B cell (primary cell): Measurements from ENCODE around the gene DNM2. TPM values are rescaled to one million over a fixed set of nuclear protein-coding genes. Genes with fewer than 3 reads are reported as not detected.

Experiments used
- ATAC-seq: fragments of 200-7000 bp; cut with Tn5 transposase; one replicate; pipeline ENCODE4 v1.10.0; 2021; ENCODE audit warnings: low read depth, mild to moderate bottlenecking, moderate number of reproducible peaks, moderate library complexity
- CTCF ChIA-PET: fragments of 350-600 bp; sonication (Branson Sonifier 250); formaldehyde crosslinking; loops from one replicate; lab custom pipeline; 2021; ENCODE audit warnings: antibody characterized with exemption, inconsistent platforms; lab: Charles Lee
- POLR2A ChIA-PET: fragments of 350-600 bp; sonication (Branson Sonifier 250); formaldehyde crosslinking; loops from one replicate; lab custom pipeline; 2021; ENCODE audit warnings: antibody characterized with exemption; lab: Charles Lee
- DNase-seq: peaks from one replicate; pipeline ENCODE4 v3.0.0; 2013
- H2AFZ ChIP-seq: 2 replicates; pipeline ENCODE4 v1.6.1; 2012; ENCODE audit warnings: mild to moderate bottlenecking, low read depth, low read length; ENCODE audit not compliant: insufficient read depth, poor library complexity, severe bottlenecking
- H3K27ac ChIP-seq, 2 donors: 1 replicate in 1 of 2; 2 replicates in 1 of 2; pipeline ENCODE4 v1.5.1; 2012 to 2013; ENCODE audit warnings: low read length in 2 of 2, mild to moderate bottlenecking in 2 of 2, moderate library complexity in 1 of 2
- H3K27me3 ChIP-seq, 4 experiments: fragments of 200-600 bp in 1 of 4; sonication (generic) in 1 of 4; replicated peaks in 1 of 4; 1 replicate in 2 of 4; 2 replicates in 2 of 4; pipeline versions ENCODE4 v1.6.1 to v1.7.0; 2013 to 2016; ENCODE audit warnings: low read length in 3 of 4, mild to moderate bottlenecking in 2 of 4, mixed read lengths in 1 of 4, moderate library complexity in 1 of 4; ENCODE audit not compliant: insufficient read depth in 4 of 4, control insufficient read depth in 3 of 4; ENCODE audit errors: control extremely low read depth in 1 of 4
- H3K36me3 ChIP-seq, 2 experiments: replicated peaks in 1 of 2; 1 replicate in 1 of 2; 2 replicates in 1 of 2; pipeline versions ENCODE4 v1.6.1 to v1.7.1; 2013; ENCODE audit warnings: low read length in 1 of 2; ENCODE audit not compliant: insufficient read depth in 2 of 2, control insufficient read depth in 1 of 2; ENCODE audit errors: control extremely low read depth in 1 of 2, extremely low read depth in 1 of 2
- H3K4me1 ChIP-seq, 2 donors: fragments of 200-600 bp in 1 of 2; sonication (generic) in 1 of 2; 1 replicate in 1 of 2; 2 replicates in 1 of 2; pipeline versions ENCODE4 v1.5.1 to v1.6.1; 2013 to 2017; ENCODE audit warnings: low read length in 2 of 2; ENCODE audit not compliant: control insufficient read depth in 2 of 2, insufficient read depth in 2 of 2
- H3K4me2 ChIP-seq: replicated peaks from 2 replicates; pipeline ENCODE3; 2012; ENCODE audit warnings: mild to moderate bottlenecking, low read depth, low read length; ENCODE audit not compliant: poor library complexity, severe bottlenecking
- H3K4me3 ChIP-seq, 5 experiments: fragments of 200-600 bp in 1 of 5; sonication (generic) in 1 of 5; 1 replicate in 3 of 5; 2 replicates in 2 of 5; pipeline versions ENCODE4 v1.5.1 to v1.7.0; 2011 to 2016; ENCODE audit warnings: low read length in 4 of 5, mild to moderate bottlenecking in 4 of 5, low read depth in 2 of 5, control low read depth in 1 of 5, moderate library complexity in 1 of 5; ENCODE audit not compliant: insufficient read depth in 1 of 5; ENCODE audit errors: control extremely low read depth in 1 of 5, extremely low read depth in 1 of 5
- H3K79me2 ChIP-seq: fragments of 200-600 bp; sonication (generic); one replicate; pipeline ENCODE4 v1.6.0; 2016; ENCODE audit warnings: low read length; ENCODE audit not compliant: control insufficient read depth, insufficient read depth
- H3K9ac ChIP-seq: fragments of 200-600 bp; sonication (generic); 2 replicates; pipeline ENCODE4 v1.6.1; 2017; ENCODE audit warnings: mild to moderate bottlenecking, low read length, moderate library complexity
- H3K9me3 ChIP-seq, 3 donors: one replicate each; pipeline versions ENCODE4 v1.6.1 to v1.7.1; 2013; ENCODE audit warnings: low read length in 2 of 3; ENCODE audit not compliant: control insufficient read depth in 2 of 3, insufficient read depth in 1 of 3; ENCODE audit errors: control extremely low read depth in 1 of 3
- H4K20me1 ChIP-seq: 2 replicates; pipeline ENCODE4 v1.6.0; 2012; ENCODE audit warnings: mild to moderate bottlenecking, low read length; ENCODE audit not compliant: insufficient read depth, control insufficient read depth, poor library complexity, severe bottlenecking
- H3K27ac Mint-ChIP-seq: one replicate; pipeline ENCODE4 v1.8.0; 2021; ENCODE audit warnings: mixed read lengths
- H3K27me3 Mint-ChIP-seq: one replicate; pipeline ENCODE4 v1.8.0; 2021; ENCODE audit warnings: mixed read lengths
- H3K4me1 Mint-ChIP-seq: one replicate; pipeline ENCODE4 v1.8.0; 2021; ENCODE audit warnings: mixed read lengths
- H3K4me3 Mint-ChIP-seq: one replicate; pipeline ENCODE4 v1.8.0; 2021; ENCODE audit warnings: mixed read lengths
- H3K9me3 Mint-ChIP-seq: one replicate; pipeline ENCODE4 v1.8.0; 2022; ENCODE audit warnings: mixed read lengths; ENCODE audit not compliant: insufficient read depth
- CTCF ChIP-seq: fragments of 200-600 bp; IDR thresholded peaks from one replicate; pipeline ENCODE4 v1.8.0; 2022; ENCODE audit warnings: antibody characterized with exemption, mild to moderate bottlenecking
- EZH2 ChIP-seq: IDR thresholded peaks from 2 replicates; pipeline ENCODE4 v1.6.1; 2012; ENCODE audit warnings: borderline replicate concordance, low read depth, mild to moderate bottlenecking, moderate library complexity, low read length; ENCODE audit not compliant: insufficient read depth, poor library complexity, severe bottlenecking
- WGBS: methylation state at CpG from one replicate; pipeline ENCODE4 v1.1.5; 2013; ENCODE audit warnings: missing lambda C conversion rate; ENCODE audit not compliant: insufficient coverage; 5-methylcytosine and 5-hydroxymethylcytosine counted together
- intact Hi-C: fragments of 100-400 bp; cut with micrococcal nuclease; formaldehyde crosslinking; loops from one replicate; pipeline ENCODE4 v1.10.0; 2022
- polyA plus RNA-seq: library from polyadenylated mRNA; depleted of rRNA; stranded (reverse); fragments of >200 nt; gene quantifications from 2 replicates; pipeline ENCODE4 v1.2.3, GENCODE V29; 2012
- total RNA-seq, 2 donors: library from RNA; stranded (reverse); fragments of 120-200 nt in 1 of 2; gene quantifications; 1 replicate in 1 of 2; 2 replicates in 1 of 2; pipeline versions ENCODE4 v1.2.3 to v1.2.4, GENCODE V29; 2013 to 2022

The DNM2 gene
- total and polyA plus RNA-seq, 2 donors (not counting 1 experiment from before 2014, with no cell fraction given), result 163 to 353 TPM

GRCh38 chr19:10812196-10812595, 94.3 kb downstream of the DNM2 start:
- Histone ChIP-seq H3K4me2 (no peak overlapping the region), H3K4me3 (no peak overlapping the region), H3K27ac (no peak overlapping the region), H3K79me2 (peaks cover 16% of the 10 kb centered on the region), H3K9me3 (no peaks in the 10 kb centered on the region), H3K27me3 (no peaks in the 10 kb centered on the region), H3K9ac (no peak overlapping the region), H4K20me1 (peaks cover 17% of the 10 kb centered on the region), H3K36me3 (peaks cover 0 to 66% of the 10 kb centered on the region in 2 experiments), H2AFZ (no peak overlapping the region), H3K4me1 (no peaks in the 10 kb centered on the region)
- 95% methylated on average over 19 of the region's 19 CpGs for WGBS
- ChIA-PET POLR2A (no interaction called here), CTCF (no interaction called here)
- peaks cover 4% of the 10 kb centered on the region for H3K4me1 Mint-ChIP-seq
- DNase-seq, result no peak
- TF ChIP-seq CTCF (no peak), EZH2 (no peak)
- no peaks in the 10 kb centered on the region for H3K9me3 Mint-ChIP-seq
- no peak overlapping the region for H3K27ac Mint-ChIP-seq
- no peaks in the 10 kb centered on the region for H3K27me3 Mint-ChIP-seq
- ATAC-seq, result no peak
- H3K4me3 Mint-ChIP-seq, result no peak overlapping the region
- intact Hi-C loops, result no loop called here

GRCh38 chr19:10812902-10813404, 95.1 kb downstream of the DNM2 start:
- TF ChIP-seq EZH2 (no peak), CTCF (no peak)
- Mint-ChIP-seq H3K27me3 (no peaks in the 10 kb centered on the region), H3K4me1 (peaks cover 4% of the 10 kb centered on the region), H3K9me3 (no peaks in the 10 kb centered on the region), H3K27ac (no peak overlapping the region), H3K4me3 (no peak overlapping the region)
- Histone ChIP-seq H3K4me1 (no peaks in the 10 kb centered on the region), H3K79me2 (peaks cover 16% of the 10 kb centered on the region), H3K4me3 (no peak overlapping the region), H2AFZ (no peak overlapping the region), H3K4me2 (no peak overlapping the region), H3K27me3 (no peaks in the 10 kb centered on the region), H3K27ac (no peak overlapping the region), H4K20me1 (peaks cover 17% of the 10 kb centered on the region), H3K9me3 (no peaks in the 10 kb centered on the region), H3K9ac (no peak overlapping the region), H3K36me3 (peaks cover 0 to 66% of the 10 kb centered on the region in 2 experiments)
- DNase-seq, result no peak
- WGBS, result 46% methylated on average over 8 of the region's 9 CpGs
- ChIA-PET CTCF (no interaction called here), POLR2A (no interaction called here)
- intact Hi-C loops, result no loop called here
- ATAC-seq, result no peak
